GM13976 (cell line): ENCODE measurements around the gene ASRGL1.

Experiments used
- DNase-seq: peaks from one replicate; pipeline ENCODE4 v3.0.0; 2012; ENCODE audit warnings: low spot score
- in situ Hi-C: fragments of 300-500 bp; cut with MboI; formaldehyde crosslinking; loops from one replicate; pipeline ENCODE4 v1.12.0; 2022; ENCODE audit warnings: low sequenced_read_pairs, mixed read lengths, inconsistent platforms; ENCODE audit not compliant: unreplicated experiment
- TF ChIP-seq, protein P1 (sequence below): IDR thresholded peaks from 2 replicates; pipeline ENCODE4 v1.5.1; 2012; ENCODE audit warnings: borderline replicate concordance, mild to moderate bottlenecking; ENCODE audit not compliant: insufficient read depth; ENCODE audit errors: extremely low read depth, missing control alignments, control extremely low read depth

Gene ASRGL1

DNA sequence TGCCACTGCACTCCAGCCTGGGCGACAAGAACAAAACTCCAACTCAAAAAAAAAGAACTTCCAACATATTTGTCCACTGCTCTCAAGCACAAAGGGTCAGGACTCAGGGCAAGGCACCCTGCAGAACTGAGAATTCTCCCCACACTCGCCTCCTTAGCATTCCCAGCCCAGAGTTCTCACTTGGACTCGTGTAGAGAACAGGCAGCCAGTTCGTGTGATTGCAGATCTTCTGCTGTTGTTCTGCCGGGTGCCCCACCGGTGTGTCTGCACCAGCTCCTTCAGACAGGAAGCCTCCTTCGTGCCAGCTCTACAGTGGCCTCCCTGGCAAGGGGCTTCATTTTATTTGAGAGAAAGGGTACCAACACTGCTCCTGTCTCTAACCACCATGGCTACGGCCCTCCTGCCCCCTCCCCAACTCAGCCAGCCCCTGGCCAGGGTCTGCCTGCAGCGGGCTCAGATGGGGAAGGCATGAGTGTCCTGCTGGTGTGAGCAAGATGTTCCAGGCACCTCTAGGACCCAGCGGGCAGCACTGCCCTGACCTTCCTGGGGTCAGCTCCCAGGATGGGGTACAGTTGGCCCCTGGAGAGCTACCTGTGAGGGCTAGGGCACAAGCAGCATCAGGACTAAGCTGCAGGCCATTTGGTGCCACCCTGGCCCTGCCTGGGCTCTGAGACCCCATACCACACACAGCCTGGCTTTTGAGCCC is 62.1 kb downstream of the ASRGL1 start:
- in situ Hi-C loops, result loop anchor here (25.0 kb wide), 1 partner anchor 463 kb away; no protein-coding TSS in a partner anchor
- TF ChIP-seq, protein P1, sequence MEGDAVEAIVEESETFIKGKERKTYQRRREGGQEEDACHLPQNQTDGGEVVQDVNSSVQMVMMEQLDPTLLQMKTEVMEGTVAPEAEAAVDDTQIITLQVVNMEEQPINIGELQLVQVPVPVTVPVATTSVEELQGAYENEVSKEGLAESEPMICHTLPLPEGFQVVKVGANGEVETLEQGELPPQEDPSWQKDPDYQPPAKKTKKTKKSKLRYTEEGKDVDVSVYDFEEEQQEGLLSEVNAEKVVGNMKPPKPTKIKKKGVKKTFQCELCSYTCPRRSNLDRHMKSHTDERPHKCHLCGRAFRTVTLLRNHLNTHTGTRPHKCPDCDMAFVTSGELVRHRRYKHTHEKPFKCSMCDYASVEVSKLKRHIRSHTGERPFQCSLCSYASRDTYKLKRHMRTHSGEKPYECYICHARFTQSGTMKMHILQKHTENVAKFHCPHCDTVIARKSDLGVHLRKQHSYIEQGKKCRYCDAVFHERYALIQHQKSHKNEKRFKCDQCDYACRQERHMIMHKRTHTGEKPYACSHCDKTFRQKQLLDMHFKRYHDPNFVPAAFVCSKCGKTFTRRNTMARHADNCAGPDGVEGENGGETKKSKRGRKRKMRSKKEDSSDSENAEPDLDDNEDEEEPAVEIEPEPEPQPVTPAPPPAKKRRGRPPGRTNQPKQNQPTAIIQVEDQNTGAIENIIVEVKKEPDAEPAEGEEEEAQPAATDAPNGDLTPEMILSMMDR, result no peak
- DNase-seq, result no peak

DNA sequence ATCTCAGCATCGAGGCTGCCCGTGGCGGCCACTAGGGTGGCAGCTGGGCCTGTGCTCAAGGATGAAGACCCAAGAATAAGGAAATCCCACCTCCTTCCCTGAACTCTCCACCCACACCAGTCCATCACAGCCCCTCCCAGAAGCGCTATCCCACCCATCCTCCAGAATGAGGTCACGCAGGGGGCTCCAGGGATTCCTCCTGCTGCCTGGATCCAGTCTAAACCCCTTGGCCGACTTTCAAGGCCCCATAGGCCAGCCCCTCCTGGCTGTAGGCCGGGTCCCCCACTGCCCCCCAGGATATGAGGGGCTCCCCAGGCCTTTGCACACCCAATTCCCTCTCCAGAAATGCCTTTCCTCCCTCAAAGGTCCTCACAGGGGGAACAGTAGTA is 62.6 kb downstream of the ASRGL1 start:
- DNase-seq, result no peak
- in situ Hi-C loops, result loop anchor here (10.0 to 25.0 kb wide), 2 partner anchors 295 to 462 kb away; no protein-coding TSS in a partner anchor
- TF ChIP-seq, protein P1, result no peak

DNA sequence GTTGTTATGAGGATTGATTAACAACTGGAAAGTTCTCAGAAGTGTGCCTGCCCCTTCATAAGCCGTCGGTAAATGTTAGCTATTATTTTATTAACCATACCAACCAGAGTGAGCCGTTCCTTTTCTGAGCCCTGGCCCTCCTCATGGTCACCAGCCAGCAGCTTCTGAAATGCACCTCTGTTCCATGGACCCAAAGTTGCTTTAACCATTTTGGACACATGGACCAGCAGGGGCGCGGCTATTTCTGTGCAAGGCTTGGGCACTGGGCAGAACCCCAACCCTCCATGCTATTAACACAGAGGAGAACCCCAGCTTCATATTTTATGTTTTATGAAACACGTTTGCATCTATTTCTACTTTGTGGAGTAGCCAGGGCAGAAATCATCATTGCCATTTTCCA is 63.0 kb downstream of the ASRGL1 start:
- TF ChIP-seq, protein P1, result no peak
- no peak for DNase-seq
- in situ Hi-C loops, result loop anchor here (10.0 kb wide), 1 partner anchor 295 kb away; no protein-coding TSS in a partner anchor

DNA sequence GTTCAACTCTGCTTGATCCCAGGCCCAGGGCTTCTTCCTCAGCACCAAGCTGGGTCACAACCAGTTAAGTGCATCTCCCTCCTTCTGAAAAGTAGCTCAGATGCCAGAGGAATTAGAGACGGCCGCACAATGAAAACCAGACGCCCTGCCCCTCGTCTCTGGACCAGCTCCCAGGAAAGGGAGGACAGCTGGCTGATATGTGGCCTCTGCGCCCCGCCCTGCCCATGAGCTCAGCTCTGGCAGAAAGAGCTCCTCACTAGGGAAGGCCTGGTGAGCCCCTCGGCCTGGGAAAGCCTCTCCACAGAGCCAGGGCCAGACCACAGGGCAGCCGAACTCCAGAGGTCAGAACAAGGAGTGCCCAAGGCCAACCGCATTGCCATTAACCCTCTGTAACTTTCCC is 63.5 kb downstream of the ASRGL1 start:
- TF ChIP-seq, protein P1, result no peak
- DNase-seq, result no peak
- in situ Hi-C loops, result loop anchor here (10.0 kb wide), 1 partner anchor 294 kb away; no protein-coding TSS in a partner anchor

DNA sequence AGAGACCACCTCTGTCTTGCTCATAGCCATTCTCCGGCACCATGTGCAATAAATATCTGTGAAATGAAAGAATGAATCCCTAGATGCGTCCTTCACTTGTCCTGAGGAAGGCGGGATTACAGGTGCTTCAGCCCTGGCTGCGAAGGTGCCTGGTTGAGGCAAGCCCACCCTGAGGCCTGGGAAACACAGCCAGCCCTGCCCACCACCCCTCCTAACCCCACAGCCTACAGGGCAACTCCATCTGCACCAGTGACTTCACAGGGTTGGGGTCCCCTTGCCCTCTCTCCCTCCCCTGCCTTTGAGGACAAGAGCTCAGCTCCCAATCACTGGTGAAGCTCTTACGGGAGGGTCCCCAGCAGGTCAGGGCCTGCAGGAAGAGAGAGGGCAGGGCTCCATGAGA is 64.1 kb downstream of the ASRGL1 start:
- in situ Hi-C loops, result loop anchor here (10.0 kb wide), 1 partner anchor 293 kb away; no protein-coding TSS in a partner anchor
- no peak for DNase-seq
- TF ChIP-seq, protein P1, result no peak

DNA sequence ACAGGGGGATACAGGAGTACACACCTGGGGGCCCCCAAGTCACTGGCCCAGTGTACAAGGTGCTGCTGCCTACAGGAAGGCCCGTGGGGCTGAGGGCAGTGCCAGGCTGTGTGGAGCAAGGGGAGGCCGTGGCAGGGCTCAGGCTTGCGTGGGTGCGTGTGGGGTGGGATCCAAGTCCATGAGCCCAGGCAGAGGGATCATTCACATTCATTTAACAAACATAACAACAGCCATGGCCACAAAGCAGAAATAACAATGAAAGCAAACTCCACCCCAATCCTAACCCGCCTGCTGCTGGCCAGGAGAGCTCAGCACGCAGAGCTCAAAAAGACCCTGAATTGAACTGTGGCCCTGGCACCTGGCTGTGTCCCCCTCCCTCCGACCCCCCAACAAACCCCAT is 64.6 kb downstream of the ASRGL1 start:
- DNase-seq, result no peak
- TF ChIP-seq, protein P1, result no peak
- in situ Hi-C loops, result loop anchor here (10.0 kb wide), 1 partner anchor 293 kb away; no protein-coding TSS in a partner anchor
